Measurements from ENCODE around the gene ZBTB47. TPM values are rescaled to one million over a fixed set of nuclear protein-coding genes. Genes with fewer than 3 reads are reported as not detected.

Gene ZBTB47
- total RNA-seq, 3 donors from 2014 or later (not counting 1 experiment from before 2014, with no cell fraction given): 2.1 to 3.0 (median 3.0) TPM

GRCh38 chr3:42649783-42650182 lies 3.7 kb upstream of the ZBTB47 start:
- DNase-seq (no peak), ATAC-seq (no peak)
- no peaks in the 10 kb centered on the region for H3K9me3 Mint-ChIP-seq
- Histone ChIP-seq H3K27ac (ENCODE audit: low read length) (no peak overlapping the region), H3K4me1 (ENCODE audit: control insufficient read depth, insufficient read depth, low read length) (peaks cover 26% of the 10 kb centered on the region), H3K4me3 (ENCODE audit: low read length) (no peak overlapping the region), H3K27me3 (ENCODE audit: control insufficient read depth, insufficient read depth, low read length) (no peaks in the 10 kb centered on the region), H3K9me3 (ENCODE audit: control insufficient read depth, insufficient read depth, low read length) (no peaks in the 10 kb centered on the region), H3K36me3 (ENCODE audit: control insufficient read depth, insufficient read depth, low read length) (peaks cover 31% of the 10 kb centered on the region)
- no peak overlapping the region for H3K4me3 Mint-ChIP-seq
- peak overlapping the region; percentile 63 to 73 for H3K27ac Mint-ChIP-seq
- TF ChIP-seq CTCF (IDR thresholded peaks at IDR 0.05): no peak
- WGBS (ENCODE audit: insufficient coverage): 89% methylated on average over 4 of the region's 4 CpGs
- H3K4me1 Mint-ChIP-seq: peaks cover 0 to 31% of the 10 kb centered on the region in 2 donors
- intact Hi-C loops (cut with micrococcal nuclease): no loop called here
- no peaks in the 10 kb centered on the region for H3K27me3 Mint-ChIP-seq (ENCODE audit: low read depth in 2 of 2)
- H3K36me3 Mint-ChIP-seq: no peaks in the 10 kb centered on the region

GRCh38 chr3:42651248-42652091 lies 2.0 kb upstream of the ZBTB47 start:
- no peaks in the 10 kb centered on the region for H3K27me3 Mint-ChIP-seq (ENCODE audit: low read depth in 2 of 2)
- H3K27me3 ChIP-seq (ENCODE audit: control insufficient read depth, insufficient read depth, low read length): no peaks in the 10 kb centered on the region
- no peaks in the 10 kb centered on the region for H3K9me3 ChIP-seq (ENCODE audit: control insufficient read depth, insufficient read depth, low read length)
- ATAC-seq: no peak
- peak overlapping the region; percentile 50 for H3K4me3 Mint-ChIP-seq
- peaks cover 0 to 45% of the 10 kb centered on the region in 2 donors for H3K4me1 Mint-ChIP-seq
- H3K36me3 Mint-ChIP-seq: no peaks in the 10 kb centered on the region
- intact Hi-C loops (cut with micrococcal nuclease): no loop called here
- H3K4me1 ChIP-seq (ENCODE audit: control insufficient read depth, insufficient read depth, low read length): peaks cover 33% of the 10 kb centered on the region
- no peaks in the 10 kb centered on the region for H3K9me3 Mint-ChIP-seq
- WGBS (ENCODE audit: insufficient coverage): 97% methylated on average over 9 of the region's 9 CpGs
- peak overlapping the region in 1 of 2 donors; percentile 41 for H3K27ac Mint-ChIP-seq
- DNase-seq: no peak
- H3K27ac ChIP-seq (ENCODE audit: low read length): no peak overlapping the region
- H3K4me3 ChIP-seq (ENCODE audit: low read length): no peak overlapping the region
- peaks cover 17% of the 10 kb centered on the region for H3K36me3 ChIP-seq (ENCODE audit: control insufficient read depth, insufficient read depth, low read length)
- TF ChIP-seq CTCF (IDR thresholded peaks at IDR 0.05): no peak

GRCh38 chr3:42652251-42652610 lies 1.3 kb upstream of the ZBTB47 start:
- H3K27me3 Mint-ChIP-seq (ENCODE audit: low read depth in 2 of 2): no peaks in the 10 kb centered on the region
- H3K27ac Mint-ChIP-seq: peak overlapping the region in 1 of 2 donors; percentile 82
- H3K4me1 Mint-ChIP-seq: peaks cover 0 to 47% of the 10 kb centered on the region in 2 donors
- no peak overlapping the region for H3K27ac ChIP-seq (ENCODE audit: low read length)
- DNase-seq (no peak), ATAC-seq (no peak)
- 64% methylated on average over 1 of the region's 1 CpG for WGBS (ENCODE audit: insufficient coverage)
- H3K9me3 Mint-ChIP-seq: no peaks in the 10 kb centered on the region
- H3K9me3 ChIP-seq (ENCODE audit: control insufficient read depth, insufficient read depth, low read length): no peaks in the 10 kb centered on the region
- H3K27me3 ChIP-seq (ENCODE audit: control insufficient read depth, insufficient read depth, low read length): no peaks in the 10 kb centered on the region
- no peak overlapping the region for H3K4me3 ChIP-seq (ENCODE audit: low read length)
- H3K36me3 Mint-ChIP-seq: no peaks in the 10 kb centered on the region
- no peak for TF ChIP-seq CTCF (IDR thresholded peaks at IDR 0.05)
- intact Hi-C loops (cut with micrococcal nuclease): no loop called here
- H3K4me1 ChIP-seq (ENCODE audit: control insufficient read depth, insufficient read depth, low read length): peaks cover 33% of the 10 kb centered on the region
- no peak overlapping the region for H3K4me3 Mint-ChIP-seq
- H3K36me3 ChIP-seq (ENCODE audit: control insufficient read depth, insufficient read depth, low read length): peaks cover 9% of the 10 kb centered on the region

Measured in natural killer cell (primary cell).